NCI-H774 (cell line): ENCODE data around the gene HMGN1.

Experiments
- DNase-seq: peaks from one replicate; lab custom pipeline; 2025; lab: John Stamatoyannopoulos, UW

Gene HMGN1

GRCh38 chr21:39296891-39297290, 52.0 kb downstream of the HMGN1 start:
- DNase-seq: no peak
